PFSK-1 (cell line): ENCODE data around the gene PI4K2B.

Experiments used
- FOXP2 ChIP-seq: optimal IDR thresholded peaks from 2 replicates; pipeline ENCODE3; 2011; ENCODE audit warnings: borderline replicate concordance, control low read depth, inconsistent platforms; ENCODE audit not compliant: insufficient read depth; ENCODE audit errors: extremely low read length, extremely low read depth
- POLR2AphosphoS5 ChIP-seq: IDR thresholded peaks from 2 replicates; pipeline ENCODE4 v1.6.1; 2012; ENCODE audit warnings: low read depth, mild to moderate bottlenecking, control low read depth, low read length, moderate library complexity
- TAF1 ChIP-seq: IDR thresholded peaks from 2 replicates; pipeline ENCODE4 v1.6.1; 2012; ENCODE audit warnings: low read length, control low read depth, borderline replicate concordance; ENCODE audit not compliant: insufficient read depth
- TF ChIP-seq, protein P1 (sequence below), 2 experiments: IDR thresholded peaks; 2 replicates each; pipeline versions ENCODE4 v1.6.1 to v1.8.0; 2011 to 2012; ENCODE audit warnings: low read depth in 2 of 2, low read length in 2 of 2, control low read depth in 1 of 2, inconsistent platforms in 1 of 2, mild to moderate bottlenecking in 1 of 2, moderate library complexity in 1 of 2; ENCODE audit not compliant: insufficient read depth in 1 of 2

DNA sequence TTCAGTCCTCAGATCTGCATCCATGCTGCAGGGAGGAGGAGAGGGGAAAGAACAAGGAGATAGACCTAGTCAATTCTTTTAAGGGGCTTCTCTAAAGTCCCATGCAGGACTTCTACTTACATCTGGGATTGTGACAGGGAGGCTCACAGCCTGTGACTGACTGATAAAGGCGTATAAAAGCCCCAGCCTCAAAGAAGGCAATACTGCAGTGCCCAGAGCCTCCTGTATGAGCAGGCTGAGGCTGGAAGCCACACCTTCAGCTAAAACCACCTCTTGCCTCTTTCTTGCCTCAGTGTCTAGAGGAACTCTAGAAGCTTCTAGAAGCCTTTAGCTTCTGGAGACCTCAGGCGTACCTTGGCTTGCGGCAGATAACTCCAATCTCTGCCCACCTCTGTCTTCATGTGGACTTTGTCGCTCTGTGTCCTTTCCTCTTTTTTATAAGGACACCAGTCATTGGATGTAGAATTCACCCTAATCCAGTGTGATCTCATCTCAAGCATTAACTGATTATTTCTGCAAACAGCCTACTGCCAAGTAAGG, 72.8 kb downstream of the PI4K2B start:
- TF ChIP-seq POLR2AphosphoS5 (no peak), TAF1 (no peak), FOXP2 (no peak)
- TF ChIP-seq, protein P1, sequence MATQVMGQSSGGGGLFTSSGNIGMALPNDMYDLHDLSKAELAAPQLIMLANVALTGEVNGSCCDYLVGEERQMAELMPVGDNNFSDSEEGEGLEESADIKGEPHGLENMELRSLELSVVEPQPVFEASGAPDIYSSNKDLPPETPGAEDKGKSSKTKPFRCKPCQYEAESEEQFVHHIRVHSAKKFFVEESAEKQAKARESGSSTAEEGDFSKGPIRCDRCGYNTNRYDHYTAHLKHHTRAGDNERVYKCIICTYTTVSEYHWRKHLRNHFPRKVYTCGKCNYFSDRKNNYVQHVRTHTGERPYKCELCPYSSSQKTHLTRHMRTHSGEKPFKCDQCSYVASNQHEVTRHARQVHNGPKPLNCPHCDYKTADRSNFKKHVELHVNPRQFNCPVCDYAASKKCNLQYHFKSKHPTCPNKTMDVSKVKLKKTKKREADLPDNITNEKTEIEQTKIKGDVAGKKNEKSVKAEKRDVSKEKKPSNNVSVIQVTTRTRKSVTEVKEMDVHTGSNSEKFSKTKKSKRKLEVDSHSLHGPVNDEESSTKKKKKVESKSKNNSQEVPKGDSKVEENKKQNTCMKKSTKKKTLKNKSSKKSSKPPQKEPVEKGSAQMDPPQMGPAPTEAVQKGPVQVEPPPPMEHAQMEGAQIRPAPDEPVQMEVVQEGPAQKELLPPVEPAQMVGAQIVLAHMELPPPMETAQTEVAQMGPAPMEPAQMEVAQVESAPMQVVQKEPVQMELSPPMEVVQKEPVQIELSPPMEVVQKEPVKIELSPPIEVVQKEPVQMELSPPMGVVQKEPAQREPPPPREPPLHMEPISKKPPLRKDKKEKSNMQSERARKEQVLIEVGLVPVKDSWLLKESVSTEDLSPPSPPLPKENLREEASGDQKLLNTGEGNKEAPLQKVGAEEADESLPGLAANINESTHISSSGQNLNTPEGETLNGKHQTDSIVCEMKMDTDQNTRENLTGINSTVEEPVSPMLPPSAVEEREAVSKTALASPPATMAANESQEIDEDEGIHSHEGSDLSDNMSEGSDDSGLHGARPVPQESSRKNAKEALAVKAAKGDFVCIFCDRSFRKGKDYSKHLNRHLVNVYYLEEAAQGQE (IDR thresholded peaks at IDR 0.05; ENCODE audit: insufficient read depth in 1 of 2, low read depth in 2 of 2, low read length in 2 of 2), result no peak
